Loucy (cell line): ENCODE data around the gene GBF1.

Experiments
- H2AFZ ChIP-seq: fragments of 200-600 bp; sonication (generic); 2 replicates; pipeline ENCODE4 v1.6.0; 2016; ENCODE audit warnings: antibody characterized with exemption, mild to moderate bottlenecking, low read length, moderate library complexity
- H3F3A ChIP-seq: fragments of 200-600 bp; 2 replicates; pipeline ENCODE4 v1.6.0; 2016; ENCODE audit warnings: antibody characterized with exemption, low read depth, mild to moderate bottlenecking
- H3K27me3 ChIP-seq: fragments of 200-600 bp; sonication (generic); 2 replicates; pipeline ENCODE4 v1.6.1; 2014; ENCODE audit warnings: low read length, mild to moderate bottlenecking; ENCODE audit not compliant: insufficient read depth, poor library complexity, severe bottlenecking
- H3K36me3 ChIP-seq: fragments of 200-600 bp; sonication (generic); 2 replicates; pipeline ENCODE4 v1.6.1; 2016; ENCODE audit warnings: low read length; ENCODE audit not compliant: insufficient read depth
- H3K4me1 ChIP-seq: fragments of 200-600 bp; sonication (generic); 2 replicates; pipeline ENCODE4 v1.5.1; 2014; ENCODE audit warnings: low read length, mild to moderate bottlenecking; ENCODE audit not compliant: insufficient read depth, poor library complexity, severe bottlenecking
- H3K4me2 ChIP-seq: fragments of 200-600 bp; sonication (generic); 2 replicates; pipeline ENCODE4 v1.6.0; 2014; ENCODE audit warnings: antibody characterized with exemption, low read length, low read depth, mild to moderate bottlenecking; ENCODE audit not compliant: poor library complexity, severe bottlenecking
- H3K4me3 ChIP-seq: fragments of 200-600 bp; sonication (generic); 2 replicates; pipeline ENCODE4 v1.5.1; 2014; ENCODE audit warnings: low read length, mild to moderate bottlenecking, mixed read lengths; ENCODE audit not compliant: poor library complexity, severe bottlenecking
- H3K79me2 ChIP-seq: fragments of 200-600 bp; sonication (generic); 2 replicates; pipeline ENCODE4 v1.6.1; 2014; ENCODE audit warnings: low read length; ENCODE audit not compliant: insufficient read depth
- H3K9ac ChIP-seq: fragments of 200-600 bp; sonication (generic); 2 replicates; pipeline ENCODE4 v1.6.0; 2014; ENCODE audit warnings: mild to moderate bottlenecking, low read depth, low read length, moderate library complexity; ENCODE audit not compliant: poor library complexity, severe bottlenecking
- H3K9me2 ChIP-seq: fragments of 200-600 bp; sonication (generic); replicated peaks from 2 replicates; pipeline ENCODE4 v1.6.1; 2016; ENCODE audit warnings: low read depth, low read length, mixed read lengths
- H3K9me3 ChIP-seq: fragments of 200-600 bp; sonication (generic); 2 replicates; pipeline ENCODE4 v1.6.1; 2014; ENCODE audit warnings: mild to moderate bottlenecking, antibody characterized with exemption, low read length, low read depth; ENCODE audit not compliant: insufficient read depth
- H4K20me1 ChIP-seq: fragments of 200-600 bp; sonication (generic); 2 replicates; pipeline ENCODE4 v1.6.0; 2014; ENCODE audit warnings: antibody characterized with exemption, low read length, mild to moderate bottlenecking; ENCODE audit not compliant: insufficient read depth, poor library complexity, severe bottlenecking
- EZH2phosphoT487 ChIP-seq: fragments of 200-600 bp; IDR thresholded peaks from 2 replicates; pipeline ENCODE4 v1.6.1; 2018; ENCODE audit warnings: antibody characterized with exemption, mild to moderate bottlenecking, moderate library complexity, borderline replicate concordance
- TF ChIP-seq, protein P1 (sequence below): fragments of 200-600 bp; sonication (generic); conservative IDR thresholded peaks from 2 replicates; pipeline ENCODE4 v1.5.1; 2014; ENCODE audit warnings: mild to moderate bottlenecking, antibody characterized with exemption, low read length

GBF1 gene

GRCh38 chr10:102421757-102422512 lies 176.6 kb downstream of the GBF1 start:
- H3K9ac ChIP-seq = peak overlapping the region; percentile 76
- no peaks in the 10 kb centered on the region for H4K20me1 ChIP-seq
- peak overlapping the region; percentile 89 for H2AFZ ChIP-seq

GRCh38 chr10:102422545-102423129 lies 177.3 kb downstream of the GBF1 start:
- H3F3A ChIP-seq = no peaks in the 10 kb centered on the region
- no peaks in the 10 kb centered on the region; the same call in 1 of the 2 replicates for H3K36me3 ChIP-seq
- H3K9ac ChIP-seq = peak overlapping the region; percentile 76
- no peak for TF ChIP-seq EZH2phosphoT487
- TF ChIP-seq, protein P1, sequence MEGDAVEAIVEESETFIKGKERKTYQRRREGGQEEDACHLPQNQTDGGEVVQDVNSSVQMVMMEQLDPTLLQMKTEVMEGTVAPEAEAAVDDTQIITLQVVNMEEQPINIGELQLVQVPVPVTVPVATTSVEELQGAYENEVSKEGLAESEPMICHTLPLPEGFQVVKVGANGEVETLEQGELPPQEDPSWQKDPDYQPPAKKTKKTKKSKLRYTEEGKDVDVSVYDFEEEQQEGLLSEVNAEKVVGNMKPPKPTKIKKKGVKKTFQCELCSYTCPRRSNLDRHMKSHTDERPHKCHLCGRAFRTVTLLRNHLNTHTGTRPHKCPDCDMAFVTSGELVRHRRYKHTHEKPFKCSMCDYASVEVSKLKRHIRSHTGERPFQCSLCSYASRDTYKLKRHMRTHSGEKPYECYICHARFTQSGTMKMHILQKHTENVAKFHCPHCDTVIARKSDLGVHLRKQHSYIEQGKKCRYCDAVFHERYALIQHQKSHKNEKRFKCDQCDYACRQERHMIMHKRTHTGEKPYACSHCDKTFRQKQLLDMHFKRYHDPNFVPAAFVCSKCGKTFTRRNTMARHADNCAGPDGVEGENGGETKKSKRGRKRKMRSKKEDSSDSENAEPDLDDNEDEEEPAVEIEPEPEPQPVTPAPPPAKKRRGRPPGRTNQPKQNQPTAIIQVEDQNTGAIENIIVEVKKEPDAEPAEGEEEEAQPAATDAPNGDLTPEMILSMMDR = peak; percentile 66
- peaks cover 25% of the 10 kb centered on the region for H3K4me1 ChIP-seq
- H3K9me2 ChIP-seq = no peaks in the 10 kb centered on the region
- H2AFZ ChIP-seq = no peak overlapping the region
- peaks cover 19% of the 10 kb centered on the region for H3K79me2 ChIP-seq
- no peaks in the 10 kb centered on the region for H3K27me3 ChIP-seq
- peak overlapping the region; percentile 93 for H3K4me2 ChIP-seq
- no peaks in the 10 kb centered on the region for H3K9me3 ChIP-seq
- H3K4me3 ChIP-seq = peak overlapping the region; percentile 79
- no peaks in the 10 kb centered on the region for H4K20me1 ChIP-seq

More at GRCh38 chr10:102421757-102422512, 176.6 kb downstream of the GBF1 start:
- Histone ChIP-seq H3K4me2 (peak overlapping the region; percentile 93), H3F3A (no peaks in the 10 kb centered on the region), H3K79me2 (peaks cover 19% of the 10 kb centered on the region), H3K9me2 (no peaks in the 10 kb centered on the region), H3K27me3 (no peaks in the 10 kb centered on the region), H3K36me3 (no peaks in the 10 kb centered on the region; the same call in 1 of the 2 replicates), H3K4me3 (peak overlapping the region; percentile 79), H3K4me1 (peaks cover 25% of the 10 kb centered on the region), H3K9me3 (no peaks in the 10 kb centered on the region)
- TF ChIP-seq EZH2phosphoT487 = no peak
- TF ChIP-seq, protein P1 = no peak

DNA sequence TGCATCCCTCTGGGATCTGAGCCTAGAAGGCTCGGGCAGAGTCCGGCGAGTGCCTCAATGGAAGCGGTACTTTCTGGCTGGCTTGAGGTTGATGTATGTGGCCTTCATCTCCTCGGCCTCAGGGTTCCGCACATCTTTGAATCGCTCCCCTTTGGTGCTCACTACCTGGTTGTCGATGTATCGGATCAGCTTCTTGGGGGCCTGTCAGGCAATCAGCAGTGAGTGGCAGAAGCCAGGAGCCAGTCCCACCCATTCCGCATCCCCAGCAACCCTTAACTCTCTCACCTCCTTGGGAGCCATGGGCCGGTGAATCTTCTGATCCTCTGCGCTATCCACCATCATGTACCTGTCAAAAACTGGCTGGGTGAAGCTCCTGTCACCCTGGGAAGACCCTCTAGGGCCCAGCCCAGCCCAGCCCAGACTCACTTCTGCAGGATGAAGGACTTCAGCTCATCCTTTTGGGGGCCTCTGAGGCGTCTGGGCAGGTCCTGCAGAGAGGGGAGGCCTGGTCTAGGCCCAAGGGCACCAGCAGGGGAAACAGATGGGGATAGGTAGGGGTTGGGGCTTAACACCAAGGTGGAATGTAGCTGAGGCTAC lies 178.1 kb downstream of the GBF1 start:
- Histone ChIP-seq H3K79me2 (peaks cover 19% of the 10 kb centered on the region), H4K20me1 (no peaks in the 10 kb centered on the region), H3F3A (no peaks in the 10 kb centered on the region), H3K9me2 (no peaks in the 10 kb centered on the region), H3K9me3 (no peaks in the 10 kb centered on the region), H3K36me3 (no peaks in the 10 kb centered on the region; the same call in 1 of the 2 replicates), H2AFZ (no peak overlapping the region), H3K9ac (peak overlapping the region; percentile 76), H3K4me1 (peaks cover 25% of the 10 kb centered on the region), H3K4me2 (peak overlapping the region; percentile 93), H3K4me3 (peak overlapping the region; percentile 79), H3K27me3 (no peaks in the 10 kb centered on the region)
- TF ChIP-seq, protein P1 = no peak
- TF ChIP-seq EZH2phosphoT487 = no peak
